Smooth muscle cell (in vitro differentiated cells): ENCODE data around the gene CELSR2. TPM values are rescaled to one million over a fixed set of nuclear protein-coding genes. Genes with fewer than 3 reads are reported as not detected.

Experiments
- DNase-seq: peaks from one replicate; lab custom pipeline; 2025; ENCODE audit not compliant: unreplicated experiment; lab: John Stamatoyannopoulos, UW
- H2AFZ ChIP-seq: fragments of 200-600 bp; sonication (generic); 2 replicates; pipeline ENCODE4 v1.6.0; 2016; ENCODE audit warnings: antibody characterized with exemption, low read depth, mild to moderate bottlenecking
- H3F3A ChIP-seq: fragments of 200-600 bp; sonication (generic); 2 replicates; pipeline ENCODE4 v1.6.0; 2017; ENCODE audit warnings: antibody characterized with exemption, low read depth
- H3K27ac ChIP-seq: fragments of 200-600 bp; sonication (generic); 2 replicates; pipeline ENCODE4 v1.5.1; 2016; ENCODE audit warnings: low read depth, mild to moderate bottlenecking
- H3K27me3 ChIP-seq: fragments of 200-600 bp; sonication (generic); 2 replicates; pipeline ENCODE4 v1.6.1; 2016; ENCODE audit warnings: low read depth, mild to moderate bottlenecking
- H3K36me3 ChIP-seq: fragments of 200-600 bp; sonication (generic); 2 replicates; pipeline ENCODE4 v1.5.1; 2016; ENCODE audit warnings: low read depth
- H3K4me1 ChIP-seq: fragments of 200-600 bp; sonication (generic); 2 replicates; pipeline ENCODE4 v1.5.1; 2016; ENCODE audit warnings: low read depth
- H3K4me2 ChIP-seq: fragments of 200-600 bp; sonication (generic); 2 replicates; pipeline ENCODE4 v1.6.0; 2016; ENCODE audit warnings: mild to moderate bottlenecking
- H3K4me3 ChIP-seq: fragments of 200-600 bp; sonication (generic); 2 replicates; pipeline ENCODE4 v1.5.1; 2016; ENCODE audit warnings: mild to moderate bottlenecking
- H3K79me2 ChIP-seq: fragments of 200-600 bp; sonication (generic); 2 replicates; pipeline ENCODE4 v1.6.0; 2016; ENCODE audit warnings: low read depth, mild to moderate bottlenecking
- H3K9ac ChIP-seq: fragments of 200-600 bp; sonication (generic); 2 replicates; pipeline ENCODE4 v1.6.0; 2016; ENCODE audit warnings: low read depth
- H3K9me3 ChIP-seq: fragments of 200-600 bp; sonication (generic); replicated peaks from 2 replicates; pipeline ENCODE4 v1.5.1; 2016; ENCODE audit warnings: low read depth
- H4K20me1 ChIP-seq: fragments of 200-600 bp; sonication (generic); 2 replicates; pipeline ENCODE4 v1.6.0; 2016; ENCODE audit warnings: low read depth
- WGBS: methylation state at CpG from one replicate; pipeline ENCODE4 v1.1.7; 2016; ENCODE audit warnings: low lambda C conversion rate; 5-methylcytosine and 5-hydroxymethylcytosine counted together
- polyA plus RNA-seq: library from polyadenylated mRNA; unstranded; fragments of >200 nt; fragmentation: Nextera tagmentation; extraction: Ambion mirVana; gene quantifications from 2 replicates; pipeline ENCODE4 v1.2.1, GENCODE V29; 2016
- total RNA-seq: library from RNA; depleted of rRNA; stranded (reverse); fragments of >200 nt; gene quantifications from 2 replicates; pipeline ENCODE4 v1.2.3, GENCODE V29; 2014
- TF ChIP-seq, protein P1 (sequence below): fragments of 200-600 bp; sonication (generic); IDR thresholded peaks from 2 replicates; pipeline ENCODE4 v1.5.1; 2017; ENCODE audit warnings: borderline replicate concordance, mild to moderate bottlenecking, antibody characterized with exemption; ENCODE audit not compliant: insufficient read depth, poor library complexity, severe bottlenecking

Gene CELSR2
- total and polyA plus RNA-seq, 2 experiments from 2014 or later = 1.8 to 3.6 TPM

DNA sequence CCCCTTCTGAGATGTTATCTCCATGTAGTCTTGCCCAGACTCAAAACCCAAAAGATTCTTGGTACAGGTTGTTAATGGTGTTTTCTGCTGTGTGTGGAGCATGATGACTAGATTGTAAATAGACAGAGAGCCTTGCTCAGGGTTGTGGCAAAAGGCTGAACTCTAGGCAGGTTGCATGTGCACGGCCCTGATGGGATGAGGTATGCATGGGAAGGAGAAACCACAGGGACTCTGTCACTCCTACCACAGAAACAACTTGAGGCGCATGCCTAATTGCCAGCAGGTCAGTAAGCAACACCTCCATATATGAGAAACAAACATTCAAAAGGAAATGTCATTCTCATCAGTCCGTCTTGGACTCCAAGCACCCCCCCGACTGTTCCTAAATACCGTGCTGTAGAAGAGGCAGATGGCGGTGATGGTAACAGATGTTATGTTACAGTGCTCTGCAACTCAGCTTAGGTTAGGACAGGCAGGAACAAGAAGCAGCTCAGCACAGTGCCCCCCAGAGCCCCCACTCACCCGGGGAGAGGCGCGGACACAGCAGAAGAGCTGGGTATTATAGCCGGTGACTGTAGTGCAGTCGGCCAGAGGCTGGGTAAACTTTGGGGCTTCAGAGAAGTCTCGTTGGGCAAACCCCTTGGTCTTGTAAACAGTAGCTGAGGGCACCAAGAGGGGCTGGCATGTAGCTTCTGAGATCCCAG lies 46.5 kb downstream of the CELSR2 start:
- H3K27ac ChIP-seq = no peak overlapping the region
- H3K4me1 ChIP-seq = no peaks in the 10 kb centered on the region
- no peaks in the 10 kb centered on the region for H3K27me3 ChIP-seq
- no peak overlapping the region for H3K4me2 ChIP-seq
- no peaks in the 10 kb centered on the region for H3K9me3 ChIP-seq
- H2AFZ ChIP-seq = no peak overlapping the region
- H3F3A ChIP-seq = peaks cover 4% of the 10 kb centered on the region
- no peak for DNase-seq
- H3K36me3 ChIP-seq = no peaks in the 10 kb centered on the region
- H3K4me3 ChIP-seq = no peak overlapping the region
- TF ChIP-seq, protein P1, sequence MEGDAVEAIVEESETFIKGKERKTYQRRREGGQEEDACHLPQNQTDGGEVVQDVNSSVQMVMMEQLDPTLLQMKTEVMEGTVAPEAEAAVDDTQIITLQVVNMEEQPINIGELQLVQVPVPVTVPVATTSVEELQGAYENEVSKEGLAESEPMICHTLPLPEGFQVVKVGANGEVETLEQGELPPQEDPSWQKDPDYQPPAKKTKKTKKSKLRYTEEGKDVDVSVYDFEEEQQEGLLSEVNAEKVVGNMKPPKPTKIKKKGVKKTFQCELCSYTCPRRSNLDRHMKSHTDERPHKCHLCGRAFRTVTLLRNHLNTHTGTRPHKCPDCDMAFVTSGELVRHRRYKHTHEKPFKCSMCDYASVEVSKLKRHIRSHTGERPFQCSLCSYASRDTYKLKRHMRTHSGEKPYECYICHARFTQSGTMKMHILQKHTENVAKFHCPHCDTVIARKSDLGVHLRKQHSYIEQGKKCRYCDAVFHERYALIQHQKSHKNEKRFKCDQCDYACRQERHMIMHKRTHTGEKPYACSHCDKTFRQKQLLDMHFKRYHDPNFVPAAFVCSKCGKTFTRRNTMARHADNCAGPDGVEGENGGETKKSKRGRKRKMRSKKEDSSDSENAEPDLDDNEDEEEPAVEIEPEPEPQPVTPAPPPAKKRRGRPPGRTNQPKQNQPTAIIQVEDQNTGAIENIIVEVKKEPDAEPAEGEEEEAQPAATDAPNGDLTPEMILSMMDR = no peak
- WGBS = 82% methylated on average over 12 of the region's 12 CpGs
- H4K20me1 ChIP-seq = no peaks in the 10 kb centered on the region
- no peaks in the 10 kb centered on the region for H3K79me2 ChIP-seq
- no peak overlapping the region for H3K9ac ChIP-seq

DNA sequence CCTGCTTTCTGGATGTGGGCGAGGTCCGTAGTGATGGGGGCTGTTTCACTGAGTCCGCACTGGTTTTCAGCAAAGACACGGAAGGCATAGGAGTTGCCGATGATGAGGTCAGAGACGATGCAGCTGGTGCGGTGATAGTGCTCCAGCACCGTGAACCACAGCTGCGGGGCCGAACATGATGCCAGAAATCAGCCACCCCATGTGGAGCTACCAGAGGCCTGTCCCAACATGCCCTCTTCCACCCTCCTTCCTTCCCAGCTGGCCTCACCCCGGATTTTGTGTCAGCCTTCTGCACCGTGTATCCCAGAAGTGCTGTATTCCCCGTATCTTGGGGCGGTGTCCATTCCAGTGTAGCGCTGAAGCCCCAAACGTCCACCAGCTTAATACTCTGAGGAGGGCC lies 47.4 kb downstream of the CELSR2 start:
- 93% methylated on average over 13 of the region's 16 CpGs for WGBS
- TF ChIP-seq, protein P1 = no peak
- no peaks in the 10 kb centered on the region for H3K9me3 ChIP-seq
- no peak overlapping the region for H3K27ac ChIP-seq
- H3K36me3 ChIP-seq = no peaks in the 10 kb centered on the region
- no peak overlapping the region for H3K4me3 ChIP-seq
- H4K20me1 ChIP-seq = no peaks in the 10 kb centered on the region
- H3F3A ChIP-seq = peaks cover 4% of the 10 kb centered on the region
- H3K9ac ChIP-seq = no peak overlapping the region
- no peaks in the 10 kb centered on the region for H3K4me1 ChIP-seq
- H3K4me2 ChIP-seq = no peak overlapping the region
- H2AFZ ChIP-seq = no peak overlapping the region
- H3K27me3 ChIP-seq = no peaks in the 10 kb centered on the region
- DNase-seq = no peak
- H3K79me2 ChIP-seq = no peaks in the 10 kb centered on the region

DNA sequence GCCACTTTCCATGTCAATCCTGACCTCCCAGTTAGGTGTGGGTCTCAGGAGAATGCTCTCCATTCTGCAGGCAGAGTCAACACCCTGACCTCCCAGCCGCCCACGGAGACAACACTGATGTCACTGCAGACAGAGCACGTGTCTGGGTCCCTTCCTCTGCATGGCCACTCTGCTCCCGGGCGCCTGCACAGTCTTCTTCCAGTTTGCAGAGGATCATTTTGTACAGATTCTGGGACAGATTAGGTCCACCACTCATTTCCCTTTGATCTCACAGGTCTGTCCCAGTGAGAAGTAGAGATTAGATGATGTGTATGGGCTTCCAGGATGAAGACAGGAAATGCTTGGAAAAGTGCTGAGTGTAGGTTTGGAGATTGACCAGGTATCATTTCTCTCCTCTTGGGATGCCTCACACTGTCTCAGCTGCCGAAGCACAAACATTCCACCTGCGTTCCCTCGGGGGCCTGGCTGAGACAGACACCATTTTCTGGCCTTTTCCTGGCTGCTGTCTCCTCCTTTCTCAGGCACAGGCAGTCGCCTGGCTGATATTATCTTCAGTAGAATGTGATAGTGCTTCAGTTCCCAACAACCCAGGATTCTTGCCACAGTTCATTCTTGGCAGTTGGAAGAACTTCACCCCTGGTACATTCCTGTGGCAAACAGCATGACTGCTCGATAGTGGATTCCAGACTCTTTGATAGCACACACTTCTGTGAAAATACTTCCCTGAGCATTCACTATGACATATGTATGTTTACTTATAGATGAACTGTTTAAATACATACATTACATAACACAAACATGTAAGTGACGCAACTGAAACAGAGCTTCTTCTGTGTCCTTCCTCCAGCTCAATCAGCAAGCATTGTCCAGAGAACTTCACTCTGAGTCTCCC lies 49.6 kb downstream of the CELSR2 start:
- no peak overlapping the region for H3K4me3 ChIP-seq

More for the DNA sequence above, 49.6 kb downstream of the CELSR2 start:
- TF ChIP-seq, protein P1 = no peak
- H2AFZ ChIP-seq = no peak overlapping the region
- H3K9ac ChIP-seq = peak overlapping the region; percentile 30
- H3K27ac ChIP-seq = peak overlapping the region; percentile 71
- no peaks in the 10 kb centered on the region for H4K20me1 ChIP-seq
- H3K36me3 ChIP-seq = no peaks in the 10 kb centered on the region
- H3F3A ChIP-seq = peaks cover 4% of the 10 kb centered on the region
- no peak for DNase-seq
- no peaks in the 10 kb centered on the region for H3K27me3 ChIP-seq
- H3K4me2 ChIP-seq = peak overlapping the region; percentile 40
- H3K9me3 ChIP-seq = no peaks in the 10 kb centered on the region
- 28% methylated on average over 11 of the region's 11 CpGs for WGBS
- no peaks in the 10 kb centered on the region for H3K4me1 ChIP-seq
- H3K79me2 ChIP-seq = no peaks in the 10 kb centered on the region
